Measurements from ENCODE around the gene PTPN7.
A peak's percentile ranks its signal among the peaks of the same experiment; 100 is the strongest.
"Not testable (repeated sequence)": the region's sequence is repeated elsewhere in the genome, so short reads cannot be mapped to it uniquely, and the experiment has no call there.

Gene PTPN7

GRCh38 chr1:202146993-202147392, 13.4 kb downstream of the PTPN7 start:
- Histone ChIP-seq H3F3A (ENCODE audit: insufficient read depth, low read length) (no peaks in the 10 kb centered on the region), H3K9me3 (ENCODE audit: low read length) (no peaks in the 10 kb centered on the region), H3K36me3 (ENCODE audit: insufficient read depth, low read length) (peaks cover 59% of the 10 kb centered on the region), H3K4me1 (ENCODE audit: insufficient read depth, low read length, severe bottlenecking) (peaks cover 23% of the 10 kb centered on the region), H4K20me1 (ENCODE audit: insufficient read depth, low read length) (no peaks in the 10 kb centered on the region), H2AFZ (ENCODE audit: low read length) (no peak overlapping the region), H3K4me3 (ENCODE audit: low read depth, low read length, poor library complexity, severe bottlenecking) (no peak overlapping the region), H3K9me2 (ENCODE audit: low read depth, low read length) (no peaks in the 10 kb centered on the region), H3K4me2 (ENCODE audit: low read length) (no peak overlapping the region), H3K27me3 (ENCODE audit: insufficient read depth, low read length) (no peaks in the 10 kb centered on the region), H3K9ac (ENCODE audit: low read length) (no peak overlapping the region), H3K79me2 (ENCODE audit: insufficient read depth, low read length) (peaks cover 17% of the 10 kb centered on the region), H3K27ac (ENCODE audit: low read depth, low read length, poor library complexity, severe bottlenecking) (no peak overlapping the region)
- TF ChIP-seq CTCF (IDR thresholded peaks at IDR 0.05; ENCODE audit: low read length) = no peak
- no peak for TF ChIP-seq EZH2 (IDR thresholded peaks at IDR 0.05; ENCODE audit: borderline replicate concordance, low read length)

- peaks cover 23% of the 10 kb centered on the region for H3K4me1 ChIP-seq (ENCODE audit: insufficient read depth, low read length, severe bottlenecking)
- no peak overlapping the region for H2AFZ ChIP-seq (ENCODE audit: low read length)
- peaks cover 52% of the 10 kb centered on the region for H3K36me3 ChIP-seq (ENCODE audit: insufficient read depth, low read length)
- no peaks in the 10 kb centered on the region for H3F3A ChIP-seq (ENCODE audit: insufficient read depth, low read length)
- H3K27me3 ChIP-seq (ENCODE audit: insufficient read depth, low read length) = no peaks in the 10 kb centered on the region
- no peaks in the 10 kb centered on the region for H4K20me1 ChIP-seq (ENCODE audit: insufficient read depth, low read length)
- H3K9me2 ChIP-seq (ENCODE audit: low read depth, low read length) = no peaks in the 10 kb centered on the region
- H3K9me3 ChIP-seq (ENCODE audit: low read length) = no peaks in the 10 kb centered on the region
- H3K27ac ChIP-seq (ENCODE audit: low read depth, low read length, poor library complexity, severe bottlenecking) = no peak overlapping the region
- H3K9ac ChIP-seq (ENCODE audit: low read length) = no peak overlapping the region
- no peak overlapping the region for H3K4me3 ChIP-seq (ENCODE audit: low read depth, low read length, poor library complexity, severe bottlenecking)
- no peak overlapping the region for H3K4me2 ChIP-seq (ENCODE audit: low read length)
- TF ChIP-seq CTCF (IDR thresholded peaks at IDR 0.05; ENCODE audit: low read length) = no peak
- TF ChIP-seq EZH2 (IDR thresholded peaks at IDR 0.05; ENCODE audit: borderline replicate concordance, low read length) = no peak
- peaks cover 17% of the 10 kb centered on the region for H3K79me2 ChIP-seq (ENCODE audit: insufficient read depth, low read length)
Observed at GRCh38 chr1:202146279-202146678, 14.1 kb downstream of the PTPN7 start.

DNA sequence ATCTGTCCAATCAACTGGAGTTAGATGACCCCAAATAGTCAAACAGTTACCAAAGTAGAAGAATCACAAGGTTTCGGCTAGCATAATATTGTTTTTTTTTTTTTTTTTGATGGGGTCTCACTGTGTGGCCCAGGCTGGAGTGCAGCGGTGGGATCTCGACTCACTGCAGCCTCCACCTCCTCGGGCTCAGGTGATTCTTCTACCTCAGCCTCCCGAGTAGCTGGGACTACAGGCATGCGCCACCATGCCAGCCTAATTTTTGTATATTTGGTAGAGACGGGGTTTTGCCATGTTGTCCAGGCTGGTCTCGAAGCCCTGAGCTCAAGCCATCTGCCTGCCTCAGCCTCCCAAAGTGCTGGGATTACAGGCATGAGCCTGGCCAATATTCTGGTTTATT, 14.7 kb downstream of the PTPN7 start:
- peaks cover 23% of the 10 kb centered on the region for H3K4me1 ChIP-seq (ENCODE audit: insufficient read depth, low read length, severe bottlenecking)
- H3K9ac ChIP-seq (ENCODE audit: low read length); H3K9me3 ChIP-seq (ENCODE audit: low read length); H3K9me2 ChIP-seq (ENCODE audit: low read depth, low read length); H2AFZ ChIP-seq (ENCODE audit: low read length); H3K27ac ChIP-seq (ENCODE audit: low read depth, low read length, poor library complexity, severe bottlenecking); H3K27me3 ChIP-seq (ENCODE audit: insufficient read depth, low read length); H4K20me1 ChIP-seq (ENCODE audit: insufficient read depth, low read length); H3F3A ChIP-seq (ENCODE audit: insufficient read depth, low read length); H3K4me3 ChIP-seq (ENCODE audit: low read depth, low read length, poor library complexity, severe bottlenecking): not testable (repeated sequence)
- peak overlapping the region; percentile 67; the same call in 1 of the 2 replicates for H3K4me2 ChIP-seq (ENCODE audit: low read length)
- peaks cover 51% of the 10 kb centered on the region for H3K36me3 ChIP-seq (ENCODE audit: insufficient read depth, low read length)
- peaks cover 22% of the 10 kb centered on the region for H3K79me2 ChIP-seq (ENCODE audit: insufficient read depth, low read length)

GRCh38 chr1:202145068-202145743, 15.2 kb downstream of the PTPN7 start:
- peak overlapping the region; percentile 77 for H3K4me3 ChIP-seq (ENCODE audit: low read depth, low read length, poor library complexity, severe bottlenecking)
- peak overlapping the region; percentile 67 for H3K4me2 ChIP-seq (ENCODE audit: low read length)
- H4K20me1 ChIP-seq (ENCODE audit: insufficient read depth, low read length) = no peaks in the 10 kb centered on the region
- H3K27me3 ChIP-seq (ENCODE audit: insufficient read depth, low read length) = no peaks in the 10 kb centered on the region
- H3K9me2 ChIP-seq (ENCODE audit: low read depth, low read length) = no peaks in the 10 kb centered on the region
- peaks cover 23% of the 10 kb centered on the region for H3K4me1 ChIP-seq (ENCODE audit: insufficient read depth, low read length, severe bottlenecking)
- peak overlapping the region; percentile 61 for H3K27ac ChIP-seq (ENCODE audit: low read depth, low read length, poor library complexity, severe bottlenecking)
- H2AFZ ChIP-seq (ENCODE audit: low read length) = peak overlapping the region; percentile 59; the same call in 1 of the 2 replicates
- H3K79me2 ChIP-seq (ENCODE audit: insufficient read depth, low read length) = peaks cover 25% of the 10 kb centered on the region
- H3K9ac ChIP-seq (ENCODE audit: low read length) = peak overlapping the region; percentile 86
- no peak for TF ChIP-seq CTCF (IDR thresholded peaks at IDR 0.05; ENCODE audit: low read length)
- TF ChIP-seq EZH2 (IDR thresholded peaks at IDR 0.05; ENCODE audit: borderline replicate concordance, low read length) = no peak
- H3F3A ChIP-seq (ENCODE audit: insufficient read depth, low read length) = no peaks in the 10 kb centered on the region
- no peaks in the 10 kb centered on the region for H3K9me3 ChIP-seq (ENCODE audit: low read length)
- peaks cover 51% of the 10 kb centered on the region for H3K36me3 ChIP-seq (ENCODE audit: insufficient read depth, low read length)
